GM21390 (cell line): ENCODE data around the gene B3GAT3.
"Not testable (repeated sequence)": the region's sequence is repeated elsewhere in the genome, so short reads cannot be mapped to it uniquely, and the experiment has no call there.

Experiments
- ATAC-seq: cut with Tn5 transposase; IDR thresholded peaks from one replicate; pipeline ENCODE4 v1.9.1; 2021; ENCODE audit not compliant: unreplicated experiment

Gene B3GAT3

DNA sequence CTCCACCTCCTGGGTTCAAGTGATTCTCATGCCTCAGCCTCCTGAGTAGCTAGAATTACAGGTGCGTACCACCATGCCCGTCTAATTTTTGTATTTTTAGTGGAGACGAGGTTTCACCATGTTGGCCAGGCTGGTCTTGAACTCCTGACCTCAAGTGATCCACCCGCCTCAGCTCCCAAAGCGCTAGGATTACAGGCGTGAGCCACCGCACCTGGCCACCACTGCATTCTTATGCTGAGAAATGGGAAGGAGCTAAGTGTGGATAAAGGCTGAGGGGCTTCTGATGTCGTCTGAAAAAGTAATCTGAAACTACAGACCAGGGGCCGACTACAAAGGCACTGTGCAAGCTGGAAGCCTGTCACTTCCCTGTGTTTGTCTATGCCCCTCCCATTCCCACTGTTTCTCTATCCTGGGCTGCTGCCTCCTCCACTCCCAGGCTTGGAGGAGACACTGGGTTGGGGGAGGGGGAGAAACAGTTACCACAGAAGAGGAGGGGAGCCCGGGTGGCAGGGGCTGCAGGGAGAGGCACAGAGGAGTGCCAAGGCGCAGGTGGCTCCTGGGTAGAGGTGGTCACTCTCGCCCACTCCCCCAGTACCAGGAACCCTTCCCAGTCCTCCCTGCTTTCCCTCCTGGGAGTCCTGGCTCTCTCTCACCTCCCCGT is 17.2 kb downstream of the B3GAT3 start:
- no peak for ATAC-seq

DNA sequence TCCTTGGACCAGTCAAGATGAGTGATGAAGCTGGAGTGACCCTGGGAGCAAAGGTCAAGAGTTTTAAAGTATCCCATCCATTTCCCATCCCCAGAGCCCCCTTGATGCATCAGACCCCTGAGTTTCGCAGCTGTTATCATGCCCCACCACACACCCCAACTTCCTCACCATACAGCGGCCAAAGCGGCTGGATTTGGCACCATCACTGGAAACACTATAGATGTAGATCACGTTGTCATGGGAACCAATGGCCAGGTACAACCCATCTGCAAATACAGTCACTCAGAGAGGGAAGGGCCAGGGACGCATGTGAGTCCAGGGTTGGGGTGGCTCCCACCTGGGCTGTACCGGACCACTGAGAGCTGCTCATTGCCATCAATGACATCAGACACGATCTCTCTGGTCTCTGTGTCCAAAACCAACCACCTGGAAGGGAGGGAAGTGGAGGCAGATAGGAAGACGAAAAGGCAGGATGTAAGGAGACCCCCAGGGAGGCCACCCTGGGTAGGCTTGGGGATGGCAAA is 17.9 kb downstream of the B3GAT3 start:
- no peak for ATAC-seq

GRCh38 chr11:62603072-62603408 is 18.7 kb downstream of the B3GAT3 start:
- ATAC-seq, result no peak

DNA sequence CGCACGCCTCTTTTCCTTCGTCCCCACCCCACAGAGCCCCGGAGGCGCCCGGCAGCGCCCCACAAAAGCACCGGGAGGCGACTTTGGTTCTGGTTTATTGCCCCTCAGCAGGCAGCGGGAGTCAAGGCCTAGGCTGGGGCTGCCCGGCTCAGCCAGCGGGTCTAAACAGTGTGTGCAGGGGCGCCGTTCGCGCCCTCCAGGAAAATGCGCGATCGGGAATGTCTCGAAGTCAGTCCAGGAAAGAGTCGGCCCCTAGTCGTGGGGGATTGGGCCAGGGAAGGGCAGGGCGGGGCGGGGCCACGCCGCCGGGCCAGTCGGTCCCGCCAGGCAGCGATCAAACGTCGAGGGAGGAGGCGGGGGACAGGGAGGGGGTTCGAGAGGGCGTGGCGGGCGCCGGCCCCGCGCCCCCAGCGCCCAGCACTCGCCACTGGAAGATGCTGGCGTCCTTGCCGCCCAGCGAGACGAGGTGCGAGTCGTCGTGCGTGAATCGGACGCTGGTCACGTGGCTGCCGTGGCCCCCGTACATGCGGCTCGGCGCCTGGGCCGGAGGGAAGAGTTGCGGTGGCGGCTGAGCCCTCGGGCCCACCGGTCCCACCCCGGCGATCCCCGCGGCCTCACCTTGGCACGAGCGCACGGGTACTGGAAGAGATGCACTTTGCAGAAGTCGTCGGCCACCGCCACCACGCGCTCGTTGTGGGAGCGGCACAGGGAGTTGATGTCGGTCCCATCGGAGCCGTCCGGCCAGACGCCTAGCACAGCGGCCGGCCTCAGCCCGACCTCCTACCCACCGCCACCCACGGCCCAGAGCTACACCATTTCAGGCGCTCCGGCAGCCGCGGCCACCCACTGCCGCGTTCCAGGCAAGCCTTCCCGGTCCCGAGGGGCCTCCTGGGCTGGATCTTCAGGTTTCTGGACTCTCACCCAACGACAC is 19.4 kb downstream of the B3GAT3 start:
- no peak for ATAC-seq

GRCh38 chr11:62601372-62602140 is 20.2 kb downstream of the B3GAT3 start, which contains the start of gene MTA2:
TSS of gene MTA2 (minus strand) at chr11:62601865. CDS start at chr11:62601450, 415 bp downstream.
- ATAC-seq, result peak; percentile 67

- ATAC-seq, result no peak
Measured at GRCh38 chr11:62601122-62601371, 20.7 kb downstream of the B3GAT3 start.

- ATAC-seq, result no peak
Measured at GRCh38 chr11:62600367-62601121, 21.2 kb downstream of the B3GAT3 start.

DNA sequence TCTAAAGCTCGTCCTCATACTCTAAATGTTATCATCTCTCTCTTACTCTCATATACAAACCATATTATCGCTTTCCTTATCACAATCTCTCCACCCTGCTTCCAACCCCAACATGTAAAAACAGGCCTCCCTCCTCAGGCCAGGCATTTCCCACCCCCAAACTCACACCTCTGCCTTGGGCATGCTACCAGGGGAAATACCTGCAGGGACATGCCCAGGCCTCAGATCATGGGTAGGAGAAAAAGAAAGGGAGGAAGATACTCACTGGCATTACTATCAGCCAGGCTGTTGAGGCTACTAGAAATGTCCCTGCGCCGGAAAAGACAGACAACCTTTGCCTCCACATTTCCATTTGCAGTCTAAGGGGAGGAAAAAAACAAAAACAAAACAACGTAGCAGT is 21.9 kb downstream of the B3GAT3 start:
- no peak for ATAC-seq

DNA sequence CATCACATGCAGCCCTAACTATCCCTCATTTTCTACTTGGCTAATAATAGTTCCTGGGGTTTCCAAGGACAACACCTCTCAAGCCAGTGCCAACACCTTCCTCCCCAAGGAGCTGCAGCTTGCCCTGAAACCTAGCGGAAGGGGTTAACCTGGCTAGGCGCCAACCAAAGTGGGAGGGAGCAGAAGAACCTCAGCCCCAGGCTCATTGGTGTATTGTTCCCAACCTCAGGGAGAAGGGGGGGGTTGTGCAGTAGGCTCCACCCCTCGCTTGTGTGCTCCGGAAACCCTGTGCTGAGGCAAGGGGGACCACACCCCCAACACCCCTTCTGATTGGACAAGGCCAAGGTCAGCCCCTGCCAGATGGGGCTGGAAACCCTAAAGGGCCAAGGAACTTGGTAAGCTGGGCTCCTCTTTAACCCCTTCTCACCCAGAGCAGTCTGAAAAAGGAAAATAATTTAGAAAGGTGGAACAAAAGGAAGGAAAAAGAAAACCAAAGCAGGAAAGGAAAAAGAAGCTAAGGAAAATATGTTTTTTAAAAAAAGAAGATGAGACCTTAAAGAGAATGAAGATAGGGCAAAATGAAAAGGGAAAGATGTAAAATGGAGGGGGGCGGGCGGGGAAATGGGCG is 22.6 kb downstream of the B3GAT3 start:
- ATAC-seq, result peak; percentile 55

DNA sequence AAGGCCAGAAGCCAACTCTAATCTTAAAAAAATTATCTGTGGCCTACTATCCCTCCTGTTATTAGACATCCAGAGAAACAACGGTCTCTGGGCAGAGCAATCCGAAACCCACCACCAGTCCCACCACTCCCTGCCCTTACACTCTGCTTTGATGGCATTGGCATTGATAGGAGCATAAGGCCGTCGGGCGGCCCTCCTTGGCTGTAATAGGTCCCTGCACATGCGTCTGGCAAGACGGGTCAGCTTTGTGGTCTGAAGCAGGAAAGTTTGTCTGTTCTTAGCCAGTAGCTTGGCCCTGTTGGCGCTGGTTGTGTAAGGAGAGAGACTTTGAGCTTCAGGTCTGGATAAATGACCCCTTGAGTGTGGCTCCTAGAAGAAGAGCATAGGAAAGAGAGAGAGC is 26.7 kb downstream of the B3GAT3 start:
- no peak for ATAC-seq

GRCh38 chr11:62593434-62594044 is 28.2 kb downstream of the B3GAT3 start:
- no peak for ATAC-seq

- no peak for ATAC-seq
Measured at GRCh38 chr11:62592989-62593421, 28.8 kb downstream of the B3GAT3 start.

DNA sequence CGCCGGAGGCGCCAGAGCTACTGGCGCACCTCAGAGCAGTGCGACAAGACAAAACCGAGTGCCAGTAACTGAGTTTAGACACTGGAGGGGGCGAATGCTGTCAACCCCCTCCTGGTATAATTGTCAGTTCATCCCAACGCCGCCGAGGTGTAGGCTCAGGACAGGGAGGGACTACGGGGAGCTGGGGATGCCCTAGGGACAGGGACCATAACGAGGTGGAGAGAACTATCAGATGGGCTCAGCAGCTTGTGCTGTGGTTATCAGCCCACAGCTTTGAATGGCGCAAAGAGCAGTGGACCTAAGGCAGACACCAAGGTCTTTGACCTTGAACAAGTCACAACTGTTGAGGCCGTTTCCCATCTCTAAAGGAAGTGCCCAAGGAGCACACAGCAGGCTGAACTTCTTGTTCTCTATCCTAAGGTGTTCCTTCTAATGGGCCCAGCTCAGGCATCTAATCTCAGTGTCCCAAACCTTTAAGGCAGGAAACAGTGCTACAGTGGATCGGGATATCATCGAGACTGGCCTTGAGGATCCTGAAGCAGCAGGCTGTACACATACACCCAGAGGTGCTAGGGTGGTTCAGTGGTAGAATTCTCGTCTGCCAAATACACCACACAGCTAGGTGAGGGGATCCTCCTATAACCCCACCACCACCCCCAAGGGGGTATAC is 29.5 kb downstream of the B3GAT3 start:
- no peak for ATAC-seq

DNA sequence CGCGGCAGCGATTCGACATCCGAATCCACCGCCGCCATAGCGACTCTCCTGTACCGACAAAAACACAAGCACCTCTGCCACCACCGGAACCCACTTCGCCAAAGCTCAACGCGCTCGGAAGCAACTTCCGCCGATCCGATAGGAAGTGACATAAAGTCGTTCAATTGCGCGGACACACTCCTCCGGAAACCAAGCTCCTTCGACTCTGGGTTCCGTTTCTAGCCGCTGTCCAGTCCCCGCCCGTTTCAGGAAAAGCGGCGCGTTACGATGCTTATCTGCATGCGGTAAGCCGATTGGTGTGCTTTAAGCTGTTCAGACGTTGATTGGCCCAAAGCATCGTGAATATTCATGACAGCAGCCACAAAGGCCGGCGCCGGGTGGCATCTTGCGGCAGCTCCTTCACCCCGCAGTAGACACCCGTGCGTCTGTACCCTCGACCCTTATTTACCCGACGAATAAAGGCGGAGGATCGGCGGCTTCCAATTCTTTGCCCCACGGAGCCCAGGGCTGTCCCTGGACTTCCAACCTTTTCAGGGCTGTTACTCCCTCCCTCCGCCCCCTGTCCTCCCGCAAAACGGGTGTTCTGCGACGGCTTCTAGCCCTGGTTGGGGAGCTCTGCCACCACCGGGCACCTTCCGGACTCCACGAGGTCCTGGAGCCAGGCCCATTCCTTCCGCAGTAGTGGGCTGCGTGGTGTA is 30.2 kb downstream of the B3GAT3 start, which contains the start of gene TUT1:
Gene TUT1, minus strand, starts transcription at position 76 of the 698 bp plus-strand sequence. Its CDS starts 38 bp downstream, at position 38.
- peak; percentile 86 for ATAC-seq

DNA sequence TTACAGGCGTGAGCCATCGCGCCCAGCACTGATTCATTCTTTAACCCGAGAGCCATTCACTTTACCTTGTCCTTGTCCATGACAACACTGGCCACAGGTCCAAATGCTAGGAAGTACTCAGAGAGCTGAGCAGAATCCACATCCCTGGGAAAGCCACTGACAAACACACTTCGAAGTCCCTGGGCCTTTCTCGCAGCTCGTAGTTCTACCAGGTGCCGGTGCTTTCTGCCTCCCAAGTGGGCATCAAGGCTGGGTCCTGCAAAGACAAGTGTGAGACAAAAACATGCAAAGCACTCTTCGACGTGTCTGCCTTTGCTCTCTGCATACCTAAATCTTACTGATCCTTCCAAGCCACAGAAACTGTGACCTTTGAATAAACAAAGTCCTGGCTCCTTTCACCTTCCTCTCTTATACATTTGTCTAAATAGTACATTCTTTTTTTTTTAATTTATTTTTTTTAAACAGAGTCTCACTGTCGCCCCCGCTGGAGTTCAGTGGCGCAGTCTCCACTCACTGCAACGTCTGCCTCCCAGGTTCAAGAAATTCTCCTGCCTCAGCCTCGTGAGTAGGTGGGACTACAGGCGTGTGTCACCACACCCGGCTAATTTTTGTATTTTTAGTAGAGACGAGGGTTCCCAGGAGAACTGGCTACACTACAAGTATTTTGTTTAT is 32.7 kb downstream of the B3GAT3 start:
- ATAC-seq, result no peak

DNA sequence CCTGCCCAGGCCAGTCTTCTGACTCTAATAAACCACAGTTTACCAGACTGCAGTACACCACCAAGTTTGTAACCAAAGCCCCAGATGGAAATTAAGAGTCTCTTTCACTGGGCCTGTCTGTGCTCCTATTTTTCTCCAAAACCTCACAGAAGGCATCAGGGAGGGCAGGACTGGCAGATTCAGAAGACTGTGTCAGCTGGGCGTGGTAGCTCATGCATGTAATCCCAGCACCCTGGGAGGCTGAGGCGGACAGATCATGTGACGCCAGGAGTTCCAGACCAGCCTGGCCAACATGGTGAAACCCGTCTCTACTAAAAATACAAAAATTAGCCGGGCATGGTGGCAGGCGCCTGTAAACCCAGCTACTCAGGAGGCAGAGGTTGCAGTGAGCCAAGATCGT is 36.4 kb downstream of the B3GAT3 start:
- ATAC-seq, result not testable (repeated sequence)

- not testable (repeated sequence) for ATAC-seq
Measured at GRCh38 chr11:62581735-62582134, 40.1 kb downstream of the B3GAT3 start.
